Esophagus muscularis mucosa (tissue), 4 donors: Measurements from ENCODE around the gene USE1. TPM values are rescaled to one million over a fixed set of nuclear protein-coding genes. Genes with fewer than 3 reads are reported as not detected.

Source experiments
- DNase-seq: peaks from one replicate; pipeline ENCODE4 v3.0.0-alpha.2; 2017; ENCODE audit errors: extremely low spot score
- H3K27ac ChIP-seq, 4 donors: fragments of 200-600 bp; sonication (generic); replicated peaks in 1 of 4; 1 replicate in 3 of 4; 2 replicates in 1 of 4; pipeline ENCODE4 v1.5.1; 2016 to 2019; ENCODE audit warnings: mild to moderate bottlenecking in 1 of 4
- H3K27me3 ChIP-seq, 4 donors: fragments of 200-600 bp; sonication (generic); one replicate each; pipeline versions ENCODE4 v1.5.1 to v1.6.0; 2016 to 2019
- H3K36me3 ChIP-seq, 4 donors: fragments of 200-600 bp; sonication (generic); one replicate each; pipeline ENCODE4 v1.5.1; 2016 to 2019
- H3K4me1 ChIP-seq, 4 donors: fragments of 200-600 bp; sonication (generic); one replicate each; pipeline ENCODE4 v1.5.1; 2016 to 2019
- H3K4me3 ChIP-seq, 4 donors: fragments of 200-600 bp; sonication (generic); 1 replicate in 2 of 4; 2 replicates in 2 of 4; pipeline ENCODE4 v1.5.1; 2016 to 2019; ENCODE audit warnings: mild to moderate bottlenecking in 4 of 4, moderate library complexity in 1 of 4
- H3K9me3 ChIP-seq, 4 donors: fragments of 200-600 bp; sonication (generic); 1 replicate in 3 of 4; 2 replicates in 1 of 4; pipeline ENCODE4 v1.5.1; 2016 to 2019
- CTCF ChIP-seq, 3 experiments: fragments of 200-600 bp in 2 of 3; fragments of 450-650 bp in 1 of 3; sonication (generic) in 2 of 3; IDR thresholded peaks; one replicate each; pipeline ENCODE4 v1.5.1; 2017 to 2019; ENCODE audit warnings: antibody characterized with exemption in 3 of 3, mild to moderate bottlenecking in 2 of 3, moderate library complexity in 1 of 3
- EP300 ChIP-seq: sonication (generic); formaldehyde crosslinking; IDR thresholded peaks from one replicate; pipeline ENCODE4 v1.6.1; 2017; ENCODE audit warnings: antibody characterized with exemption
- POLR2A ChIP-seq: fragments of 450-650 bp; IDR thresholded peaks from one replicate; pipeline ENCODE4 v1.6.1; 2017; ENCODE audit warnings: antibody characterized with exemption, moderate library complexity, mild to moderate bottlenecking, low read depth
- POLR2AphosphoS5 ChIP-seq, 2 donors: sonication (generic); formaldehyde crosslinking; IDR thresholded peaks; one replicate each; pipeline ENCODE4 v1.6.1; 2017; ENCODE audit warnings: antibody characterized with exemption in 2 of 2
- WGBS: methylation state at CpG from one replicate; pipeline ENCODE4 v1.1.5; 2018; 5-methylcytosine and 5-hydroxymethylcytosine counted together
- intact Hi-C: fragments of 100-400 bp; cut with DNase I; formaldehyde crosslinking; loops from one replicate; pipeline ENCODE4 v1.15.1; 2023
- total RNA-seq, 4 donors: library from RNA; depleted of rRNA; stranded (reverse); fragments of >200 nt; gene quantifications; one replicate each; pipeline versions ENCODE4 v1.1.0 to v1.2.1, GENCODE V29; 2016

Gene USE1
- total RNA-seq, 4 donors from 2014 or later = 20.7 to 26.2 (median 21.3) TPM

- no peak for DNase-seq
- Histone ChIP-seq H3K36me3 (peaks cover 22 to 90% (median 74%) of the 10 kb centered on the region in 4 donors), H3K4me1 (peaks cover under 1 to 1% (median under 1%) of the 10 kb centered on the region in 4 donors), H3K27ac (no peak overlapping the region), H3K9me3 (no peaks in the 10 kb centered on the region), H3K4me3 (no peak overlapping the region), H3K27me3 (no peaks in the 10 kb centered on the region)
- intact Hi-C loops = loop anchor here (10.0 kb wide), 1 partner anchor 135 kb away; the partner anchor contains the start of genes HAUS8 and MYO9B
- WGBS = 73% methylated on average over 17 of the region's 28 CpGs
- TF ChIP-seq EP300 (no peak), CTCF (IDR thresholded peaks at IDR 0.05) (no peak), POLR2A (no peak), POLR2AphosphoS5 (IDR thresholded peaks at IDR 0.05) (no peak)
These were observed 5.8 kb upstream of the USE1 start for GRCh38 chr19:17209126-17210036.

GRCh38 chr19:17210296-17210695, 4.9 kb upstream of the USE1 start:
- 83% methylated on average over 7 of the region's 14 CpGs for WGBS
- intact Hi-C loops = loop anchor here (10.0 kb wide), 1 partner anchor 135 kb away; the partner anchor contains the start of genes HAUS8 and MYO9B
- no peak for TF ChIP-seq POLR2AphosphoS5 (IDR thresholded peaks at IDR 0.05)
- TF ChIP-seq EP300 = no peak
- TF ChIP-seq CTCF (IDR thresholded peaks at IDR 0.05) = no peak
- no peak for TF ChIP-seq POLR2A
- H3K4me3 ChIP-seq = no peak overlapping the region
- H3K27me3 ChIP-seq = no peaks in the 10 kb centered on the region
- no peaks in the 10 kb centered on the region for H3K9me3 ChIP-seq
- peaks cover 22 to 81% (median 70%) of the 10 kb centered on the region in 4 donors for H3K36me3 ChIP-seq
- no peak overlapping the region for H3K27ac ChIP-seq
- H3K4me1 ChIP-seq = peaks cover 7 to 8% (median 7%) of the 10 kb centered on the region in 4 donors
- no peak for DNase-seq

GRCh38 chr19:17211547-17212446, 3.4 kb upstream of the USE1 start:
- H3K4me1 ChIP-seq = peaks cover 14 to 20% (median 17%) of the 10 kb centered on the region in 4 donors
- intact Hi-C loops = loop anchor here (10.0 kb wide), 1 partner anchor 137 kb away; the partner anchor contains the start of genes HAUS8 and MYO9B

More at GRCh38 chr19:17211547-17212446, 3.4 kb upstream of the USE1 start:
- H3K4me3 ChIP-seq = no peak overlapping the region
- no peak for DNase-seq
- H3K27me3 ChIP-seq = no peaks in the 10 kb centered on the region
- H3K9me3 ChIP-seq = no peaks in the 10 kb centered on the region
- WGBS = 91% methylated on average over 22 of the region's 58 CpGs
- H3K27ac ChIP-seq = no peak overlapping the region
- H3K36me3 ChIP-seq = peaks cover 14 to 71% (median 62%) of the 10 kb centered on the region in 4 donors
- TF ChIP-seq CTCF (IDR thresholded peaks at IDR 0.05) (no peak), POLR2A (no peak), POLR2AphosphoS5 (IDR thresholded peaks at IDR 0.05) (no peak), EP300 (no peak)
